ENCODE data around the gene NANOS2.
"Not testable (repeated sequence)": the region's sequence is repeated elsewhere in the genome, so short reads cannot be mapped to it uniquely, and the experiment has no call there.

NANOS2 gene

DNA sequence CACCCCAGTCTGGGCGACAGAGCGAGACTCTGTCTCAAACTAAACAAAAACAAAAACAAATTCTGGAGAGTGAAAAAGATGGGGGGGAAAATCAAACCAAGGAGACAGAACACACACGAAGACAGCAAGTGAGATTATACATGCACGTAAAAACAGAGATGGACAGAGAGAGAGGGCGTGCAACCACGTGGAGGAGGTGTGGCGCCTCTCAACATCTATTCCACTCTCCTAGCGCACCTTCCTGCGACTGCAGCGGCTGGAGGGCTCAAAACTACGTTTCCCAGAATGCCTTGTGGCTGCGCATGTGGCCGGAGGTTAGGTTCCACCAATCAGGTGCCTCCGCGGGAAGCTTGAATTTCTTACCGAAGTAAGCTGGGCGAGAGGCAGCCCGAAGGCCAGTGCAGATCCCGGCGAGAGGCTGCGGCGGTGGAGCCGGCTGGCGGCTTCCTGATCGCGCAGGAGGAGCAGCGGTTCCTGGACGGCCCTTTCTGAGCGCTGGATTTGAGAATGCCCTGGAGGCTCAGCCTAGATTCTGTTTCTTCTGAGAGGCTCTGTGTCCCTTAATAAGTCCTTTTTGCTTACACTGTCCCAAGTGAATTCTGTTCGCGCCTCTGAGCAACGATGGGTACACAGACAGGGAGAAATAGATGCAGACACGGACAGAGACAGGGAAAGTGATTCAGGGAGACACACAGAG, 13.1 kb upstream of the NANOS2 start:
- DNase-seq: peak; percentile 73 to 89 (median 86)

DNA sequence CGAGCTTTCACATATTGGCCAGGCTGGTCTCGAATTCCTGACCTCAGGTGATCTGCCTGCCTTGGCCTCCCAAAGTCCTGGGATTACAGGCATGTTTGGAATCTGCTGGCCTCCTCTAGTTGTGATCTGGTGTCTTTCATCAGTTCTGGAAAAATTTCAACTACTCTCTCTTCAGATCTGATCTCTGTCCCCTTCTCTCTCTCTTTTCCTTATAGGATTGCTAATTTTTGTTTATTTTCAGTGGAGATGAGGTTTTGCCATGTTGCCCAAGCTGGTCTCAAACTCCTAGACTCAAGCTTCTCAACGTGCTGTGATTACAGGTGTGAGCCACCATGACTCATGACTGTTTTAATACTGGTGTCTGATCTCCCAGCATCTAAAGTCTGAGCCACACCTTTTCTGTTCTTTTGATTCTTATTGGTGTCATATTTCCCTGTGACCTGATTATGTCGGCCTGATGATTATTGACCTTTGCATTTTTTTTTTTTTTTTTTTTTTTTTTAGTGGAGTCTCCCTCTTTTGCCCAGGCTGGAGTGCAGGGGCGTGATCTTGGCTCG, 10.4 kb upstream of the NANOS2 start:
- no peak for DNase-seq

DNA sequence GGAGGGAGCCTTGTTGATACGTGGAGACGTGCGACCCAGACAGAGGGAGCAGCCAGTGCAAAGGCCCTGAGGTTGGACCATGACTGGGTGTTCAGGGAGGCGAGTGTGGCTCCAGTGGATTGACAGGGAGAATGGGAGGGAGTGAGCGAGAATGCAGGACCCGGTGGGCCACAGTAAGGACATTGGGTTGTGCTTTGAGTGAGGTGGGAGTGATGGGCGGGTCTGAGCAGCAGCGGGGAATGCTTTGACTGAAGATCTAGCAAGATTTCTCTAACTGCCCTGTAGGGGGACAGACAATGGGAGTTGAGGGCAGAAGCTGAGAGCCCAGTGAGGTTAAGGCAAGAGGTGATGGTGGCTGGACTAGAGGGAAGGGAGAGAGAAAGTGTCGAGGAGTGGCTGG, 7.7 kb upstream of the NANOS2 start:
- no peak for DNase-seq

DNA sequence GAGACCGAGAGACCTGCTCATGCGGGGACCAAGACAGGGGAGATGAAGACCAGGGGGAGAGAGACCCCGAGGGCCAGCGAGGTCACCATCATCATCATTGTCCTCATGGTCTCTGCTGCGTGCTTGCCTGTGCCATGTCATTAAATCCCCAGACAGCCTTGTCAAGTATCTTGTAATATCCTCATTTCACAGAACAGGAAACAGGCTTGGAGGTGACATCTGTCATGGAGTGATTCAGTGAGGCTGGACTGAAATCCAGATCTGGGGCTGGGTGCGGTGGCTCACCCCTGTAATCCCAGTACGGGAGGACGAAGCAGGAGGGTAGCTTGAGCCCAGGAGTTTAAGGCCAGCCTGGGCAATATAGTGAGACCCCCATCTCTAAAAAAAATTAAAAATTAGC, 5.9 kb upstream of the NANOS2 start:
- DNase-seq: no peak

DNA sequence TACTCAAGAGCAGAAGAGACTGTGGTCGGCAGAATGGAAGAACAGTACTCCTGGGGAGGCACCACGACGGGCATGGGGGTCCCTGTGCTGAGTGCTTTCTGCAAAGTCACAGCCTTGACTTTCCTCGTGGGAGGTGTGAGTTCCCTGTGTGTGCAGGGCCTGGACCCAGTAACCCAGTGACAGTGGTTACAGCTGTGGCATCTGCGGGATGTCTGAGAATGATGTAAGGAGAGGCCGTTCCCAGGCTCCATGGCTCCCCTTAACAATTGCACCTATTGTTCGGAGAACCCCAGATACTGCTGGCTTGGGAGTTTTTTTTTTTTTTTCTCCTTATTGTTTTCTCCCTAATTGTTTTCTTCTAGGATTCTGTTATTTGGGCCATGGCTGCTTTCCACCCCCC, 5.1 kb upstream of the NANOS2 start:
- DNase-seq: no peak

DNA sequence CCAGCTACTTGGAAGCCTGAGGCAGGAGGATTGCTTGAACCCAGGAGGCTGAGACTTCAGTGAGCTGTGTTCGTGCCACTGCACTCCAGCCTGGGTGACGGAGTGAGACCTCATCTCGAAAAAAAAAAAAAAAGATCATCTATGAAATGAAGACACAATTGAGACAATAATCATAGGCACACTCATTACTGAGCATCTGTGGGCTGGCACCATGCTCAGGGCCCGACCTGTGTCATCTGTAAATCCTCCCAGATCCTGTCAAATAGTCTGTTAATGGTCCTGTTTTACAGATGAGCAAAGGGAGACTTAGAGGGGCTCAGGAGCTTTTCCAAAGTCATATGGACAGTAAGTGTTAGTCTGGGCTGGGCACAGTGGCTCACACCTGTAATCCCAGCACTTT, 4.1 kb upstream of the NANOS2 start:
- no peak for DNase-seq

DNA sequence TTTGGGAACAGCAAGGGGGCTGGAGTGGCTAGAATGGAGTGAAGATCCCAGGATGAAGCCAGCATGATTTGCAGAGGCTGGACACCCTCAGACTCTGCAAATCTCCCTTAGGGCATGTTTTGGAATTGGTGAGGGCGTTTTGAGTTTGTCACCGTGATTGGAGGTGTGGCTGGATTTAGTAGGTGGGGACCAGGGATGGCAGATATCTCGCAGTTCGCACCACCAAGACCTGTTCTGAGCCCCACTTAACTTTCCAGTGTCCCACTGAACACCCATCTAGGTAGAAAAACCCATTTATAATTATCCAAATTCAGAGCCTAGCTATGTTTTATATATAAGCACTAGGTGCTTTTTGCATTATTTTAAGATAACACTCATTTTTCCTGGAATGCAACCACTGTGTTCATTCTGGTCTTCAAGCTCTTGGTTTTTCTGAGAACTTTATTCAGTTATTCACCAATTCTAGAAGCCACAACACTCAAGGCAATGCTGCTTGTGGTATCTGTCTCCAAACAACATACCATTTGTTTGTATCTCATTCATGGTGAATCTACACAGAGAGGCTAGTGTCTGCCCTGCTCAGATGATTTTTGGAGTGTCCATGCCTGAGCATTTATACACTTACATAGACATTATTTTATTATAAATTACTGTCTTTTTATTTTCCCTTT, 3.0 kb upstream of the NANOS2 start:
- no peak for DNase-seq

DNA sequence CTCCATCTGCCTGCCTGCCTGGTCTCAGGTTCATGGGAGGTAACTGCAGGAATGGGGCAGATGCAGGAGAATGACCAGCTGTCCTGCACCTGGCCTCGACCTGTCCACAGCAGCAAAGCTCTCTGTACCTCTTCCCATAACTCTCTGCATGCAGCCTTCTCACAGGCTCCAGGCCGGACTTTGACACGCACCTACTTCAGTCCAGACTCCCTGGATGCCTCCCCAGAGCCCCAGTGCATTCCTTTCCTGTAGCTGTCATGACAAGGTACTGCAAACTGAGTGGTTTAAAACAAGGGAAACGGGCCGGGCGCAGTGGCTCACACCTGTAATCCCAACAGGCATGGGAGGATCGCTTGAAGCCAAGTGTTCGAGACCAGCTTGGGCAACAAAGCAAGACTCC, 3.3 kb downstream of the NANOS2 start:
- no peak for DNase-seq

DNA sequence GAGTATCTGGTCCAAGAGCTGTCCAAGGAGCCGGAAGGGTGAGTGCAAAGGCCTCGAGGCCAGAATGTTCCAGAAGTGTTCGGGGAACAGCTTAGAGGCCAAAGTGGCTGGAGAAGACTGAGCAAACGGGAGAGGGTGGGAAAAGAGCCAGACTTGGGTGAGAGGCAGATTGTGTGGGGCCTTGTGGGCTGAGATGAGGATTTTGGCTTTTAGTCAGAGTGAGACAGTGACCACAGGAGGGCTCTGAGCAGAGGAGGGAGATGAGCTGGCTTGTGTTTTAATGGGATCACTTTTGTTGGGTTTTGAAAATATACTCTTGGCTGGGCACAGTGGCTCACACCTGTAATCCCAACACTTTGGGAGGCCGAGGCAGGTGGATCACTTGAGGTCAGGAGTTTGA, 5.6 kb downstream of the NANOS2 start:
- DNase-seq: no peak

DNA sequence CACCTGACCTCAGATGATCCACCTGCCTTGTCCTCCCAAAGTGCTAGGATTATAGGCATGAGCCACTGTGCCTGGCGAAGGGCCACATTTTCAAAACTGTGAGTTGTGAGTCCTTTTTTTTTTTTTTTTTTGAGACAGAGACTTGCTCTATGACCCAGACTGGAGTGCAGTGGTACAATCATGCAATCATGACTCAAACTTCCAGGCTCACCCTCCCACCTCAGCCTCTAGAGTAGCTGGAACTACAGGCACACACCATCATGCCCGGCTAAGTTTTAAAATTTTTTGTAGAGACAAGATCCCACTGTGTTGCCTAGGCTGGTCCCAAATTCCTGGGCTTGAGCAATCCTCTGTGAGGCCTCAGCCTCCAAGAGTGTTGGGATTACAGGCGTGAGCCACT, 8.4 kb downstream of the NANOS2 start:
- DNase-seq: no peak

DNA sequence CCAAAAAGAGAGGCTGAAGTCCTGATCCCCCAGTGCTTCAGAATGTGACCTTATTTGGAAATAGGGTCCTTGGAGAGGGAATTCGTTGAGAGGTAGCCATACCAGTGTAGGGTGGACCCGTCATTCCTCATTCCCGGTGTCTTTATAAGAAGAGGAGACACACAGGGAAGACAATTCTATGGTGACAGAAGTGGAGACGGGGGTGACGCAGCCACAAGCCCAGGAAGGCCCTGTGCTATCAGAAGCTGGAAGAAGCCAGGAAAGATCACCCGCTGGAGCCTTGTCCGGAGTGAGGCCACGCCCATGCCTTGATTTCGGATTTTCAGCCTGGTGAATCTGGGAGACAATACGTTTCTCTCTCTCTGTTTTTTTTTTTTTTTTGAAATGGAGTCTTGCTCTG, 9.6 kb downstream of the NANOS2 start:
- no peak for DNase-seq

DNA sequence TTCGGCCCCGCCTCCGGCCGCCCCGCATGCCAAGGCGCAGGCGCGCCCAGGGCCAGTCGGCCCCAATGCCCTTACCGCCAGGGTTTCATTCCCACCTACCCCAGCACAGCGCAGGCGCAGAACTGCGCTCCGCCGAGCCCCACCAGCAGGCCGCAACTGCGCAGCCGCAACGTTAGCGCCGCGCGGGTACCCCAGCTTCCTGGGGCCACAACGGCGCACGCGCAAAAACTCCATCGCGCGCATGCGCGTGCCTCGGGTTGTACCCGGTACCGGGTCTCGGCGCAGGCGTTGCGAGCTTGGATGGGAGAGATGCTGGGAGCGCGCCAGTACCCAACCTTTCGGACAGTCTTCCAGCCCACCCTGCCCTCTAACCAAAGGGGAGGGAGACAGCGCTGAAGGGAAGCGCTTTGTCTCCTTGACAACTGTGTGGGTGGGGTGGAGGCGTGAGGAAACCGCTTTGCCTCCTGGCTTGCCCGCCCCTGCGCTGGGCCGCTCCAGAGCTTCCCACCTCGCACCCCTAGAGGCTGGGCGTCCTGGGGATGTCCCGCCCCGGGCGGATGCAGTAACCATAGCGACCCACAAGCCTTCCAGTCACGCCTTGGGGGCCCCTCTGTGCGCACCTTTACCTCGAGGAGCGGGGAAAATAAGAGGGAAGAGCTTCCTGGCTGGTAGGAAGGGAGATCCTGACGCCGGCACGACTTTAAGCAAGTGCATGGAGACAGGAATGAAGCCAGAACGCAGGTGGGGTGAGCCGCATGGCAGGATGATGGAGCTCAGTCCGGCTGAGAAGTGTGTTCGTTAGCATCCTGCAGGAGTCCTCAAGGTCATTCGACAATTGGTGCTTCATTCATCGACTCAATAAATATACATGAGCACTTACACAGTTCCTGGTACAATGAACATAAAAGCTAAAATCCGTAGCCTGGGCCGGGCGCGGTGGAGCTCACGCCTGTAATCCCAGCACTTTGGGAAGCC, 11.6 kb downstream of the NANOS2 start:
- peak; percentile 97 to 99 (median 98) for DNase-seq

DNA sequence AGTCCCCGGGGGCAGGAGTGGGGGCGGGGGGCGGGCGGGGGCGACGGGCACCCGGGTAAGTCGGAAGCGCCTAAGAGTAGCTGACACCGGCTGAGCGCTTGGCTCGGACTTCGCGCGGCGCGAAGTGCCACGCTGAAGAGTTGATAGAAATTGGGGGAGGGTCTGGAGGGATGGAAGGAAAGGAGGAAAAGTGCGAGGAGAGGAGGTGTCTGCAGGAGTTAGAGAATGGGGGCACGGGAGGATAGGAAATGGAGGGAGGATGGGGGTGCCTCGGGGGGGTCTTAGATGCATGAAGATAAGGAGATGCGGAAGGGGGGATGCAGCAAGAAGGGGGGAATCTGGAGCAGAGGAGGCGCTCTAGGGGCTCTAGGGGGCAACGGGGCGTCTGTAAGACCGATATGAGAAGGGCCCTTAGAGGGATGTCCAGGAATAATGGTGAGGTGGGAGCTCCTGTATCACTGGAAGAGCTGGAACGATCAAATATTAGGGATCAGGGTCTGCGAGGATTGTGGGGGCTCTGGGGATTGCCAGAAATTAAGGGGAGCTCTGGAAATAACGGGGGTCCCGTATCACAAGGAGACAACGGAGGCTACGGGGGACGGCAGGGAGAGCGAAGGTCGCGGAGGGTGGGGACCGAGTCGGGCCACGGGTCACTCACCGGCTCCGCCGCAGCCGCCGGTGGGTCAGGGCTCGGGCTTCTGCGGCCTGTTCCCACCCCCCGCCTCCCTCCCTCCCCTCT, 12.5 kb downstream of the NANOS2 start, which contains the start of gene MYPOP:
Gene MYPOP, minus strand, starts transcription at position 702 of the 739 bp plus-strand sequence. CDS start 840 bp downstream, outside the sequence.
- peak in 1 of 6 experiments; percentile 48 for DNase-seq

DNA sequence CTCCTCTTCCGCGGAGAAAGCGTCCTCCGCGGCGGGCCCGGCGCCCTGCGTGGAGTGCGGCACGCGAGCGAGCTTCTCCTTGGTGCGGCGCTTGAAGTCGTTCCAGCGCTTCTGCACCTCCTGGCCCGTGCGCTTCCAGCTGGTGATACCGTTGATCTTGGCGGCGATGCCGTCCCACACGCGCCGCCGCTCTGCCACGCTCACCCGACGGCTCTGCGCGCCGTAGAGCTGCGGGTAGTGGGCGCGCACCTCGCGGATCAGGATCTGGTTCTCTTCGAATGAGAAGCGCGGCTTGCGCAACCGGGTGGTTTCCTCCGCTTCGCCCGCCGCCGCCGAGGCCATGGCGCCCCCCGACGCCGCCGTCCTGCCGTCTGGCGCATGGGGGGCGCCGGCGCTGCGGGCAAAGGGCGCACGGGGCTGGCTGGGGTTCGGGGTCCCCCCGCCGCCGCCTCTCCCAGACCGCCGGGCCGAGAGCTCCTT, 13.1 kb downstream of the NANOS2 start:
- DNase-seq: peak in 5 of 6 experiments; percentile 9 to 37 (median 17)

DNA sequence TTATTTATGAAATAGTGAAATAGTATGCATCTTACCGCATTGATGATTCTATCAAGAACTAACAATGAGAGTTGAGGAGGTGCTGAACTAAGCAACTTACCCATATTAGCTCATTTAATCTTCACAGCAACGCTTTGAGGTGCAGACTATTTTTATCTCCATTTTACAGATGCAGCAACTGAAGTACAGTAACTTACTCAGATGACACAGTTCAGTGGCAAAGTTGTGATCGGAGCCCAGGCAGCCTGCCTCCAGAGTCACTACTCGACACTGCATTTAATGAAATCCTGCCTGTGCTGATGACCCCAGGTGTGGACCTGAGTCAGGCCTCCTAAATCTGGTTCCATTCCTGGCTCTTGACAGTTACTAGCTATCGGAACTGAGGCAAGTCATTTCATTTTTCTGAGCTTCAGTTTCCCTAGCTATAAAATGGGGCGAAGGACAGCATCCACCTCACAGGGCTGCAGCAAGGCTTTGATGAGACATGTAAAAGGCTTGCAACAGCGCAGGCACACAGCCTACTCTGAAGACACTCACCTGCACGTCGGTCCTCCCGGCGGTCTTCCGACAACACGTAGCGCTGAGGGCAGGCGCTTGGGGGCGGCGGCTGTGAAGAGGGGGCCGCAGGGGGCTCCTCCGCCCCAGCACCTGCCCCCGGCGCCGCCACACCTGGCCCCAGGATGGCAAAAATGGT, 13.7 kb downstream of the NANOS2 start:
- DNase-seq: no peak

DNA sequence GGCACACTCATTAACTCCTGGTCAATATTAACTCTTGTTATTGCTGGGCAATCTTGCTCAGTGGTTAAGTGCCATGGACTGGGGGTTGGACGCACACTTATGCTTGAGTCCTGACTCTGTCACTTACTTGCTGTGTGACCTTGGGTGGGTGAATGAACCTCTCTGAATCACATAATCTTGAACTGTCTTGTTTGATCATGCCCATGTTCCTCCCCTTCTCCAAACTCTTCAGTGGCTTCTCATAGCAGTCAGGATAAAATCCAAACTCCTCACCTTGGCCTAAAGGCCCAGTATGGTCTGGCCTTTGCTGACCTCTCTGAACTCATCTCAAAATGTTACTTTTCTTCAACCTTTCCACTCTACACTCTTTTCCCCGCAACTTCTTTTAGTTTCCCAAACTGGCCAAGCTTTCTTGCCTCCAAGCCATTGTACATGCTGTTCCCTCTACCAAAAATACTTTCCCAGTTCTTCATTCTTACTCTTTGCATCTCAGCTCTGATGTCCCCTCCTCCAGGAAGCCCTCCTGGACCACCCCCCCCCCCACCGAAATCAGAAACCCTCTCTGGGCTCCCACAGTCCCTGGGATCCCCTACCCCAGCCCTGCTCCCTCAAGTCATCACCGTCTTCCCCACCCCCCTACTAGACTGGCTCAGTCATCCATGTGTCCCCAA, 14.5 kb downstream of the NANOS2 start:
- DNase-seq: no peak

DNA sequence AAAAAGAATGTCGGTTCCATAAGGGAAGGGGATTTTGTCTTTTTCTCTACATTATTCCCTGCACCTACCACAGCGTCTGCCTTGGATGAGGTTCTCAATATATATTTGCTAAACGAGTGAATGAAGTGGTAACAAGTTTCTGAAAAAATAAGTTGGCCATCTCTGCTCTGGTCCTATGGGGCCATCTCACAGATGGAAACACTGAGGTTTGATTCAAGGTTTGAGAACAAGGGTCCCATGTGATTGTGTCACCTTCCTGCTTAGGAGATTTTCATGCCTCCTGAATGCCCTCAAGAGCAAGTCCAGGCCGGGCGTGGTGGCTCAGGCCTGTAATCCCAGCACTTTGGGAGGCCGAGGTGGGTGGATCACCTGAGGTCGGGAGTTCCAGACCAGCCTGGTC, 15.3 kb downstream of the NANOS2 start:
- no peak for DNase-seq

DNA sequence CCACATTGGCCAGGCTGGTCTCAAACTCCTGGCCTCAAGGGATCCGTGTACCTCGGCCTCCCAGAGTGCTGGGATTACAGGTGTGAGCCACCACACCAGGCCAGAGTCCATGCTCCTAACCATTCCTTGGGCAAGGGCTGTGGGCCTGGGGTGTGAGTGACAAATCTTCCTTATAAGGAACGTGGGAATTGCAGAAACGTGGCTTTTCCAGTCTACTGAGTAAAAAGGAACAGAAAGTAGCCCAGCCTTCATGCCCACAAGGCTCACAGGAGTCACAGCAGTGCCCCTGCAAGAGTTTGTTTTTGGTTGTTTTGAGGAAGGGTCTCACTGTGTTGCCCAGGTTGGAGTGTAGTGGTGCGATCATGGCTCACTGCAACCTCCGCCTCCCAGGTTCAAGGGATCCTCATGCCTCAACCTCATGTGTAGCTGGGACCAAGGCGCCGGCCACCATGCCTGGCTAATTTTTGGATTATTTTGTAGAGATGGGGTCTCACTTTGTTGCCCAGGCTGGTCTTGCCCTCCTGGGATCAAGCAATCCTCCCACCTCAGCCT, 17.2 kb downstream of the NANOS2 start:
- no peak for DNase-seq

DNA sequence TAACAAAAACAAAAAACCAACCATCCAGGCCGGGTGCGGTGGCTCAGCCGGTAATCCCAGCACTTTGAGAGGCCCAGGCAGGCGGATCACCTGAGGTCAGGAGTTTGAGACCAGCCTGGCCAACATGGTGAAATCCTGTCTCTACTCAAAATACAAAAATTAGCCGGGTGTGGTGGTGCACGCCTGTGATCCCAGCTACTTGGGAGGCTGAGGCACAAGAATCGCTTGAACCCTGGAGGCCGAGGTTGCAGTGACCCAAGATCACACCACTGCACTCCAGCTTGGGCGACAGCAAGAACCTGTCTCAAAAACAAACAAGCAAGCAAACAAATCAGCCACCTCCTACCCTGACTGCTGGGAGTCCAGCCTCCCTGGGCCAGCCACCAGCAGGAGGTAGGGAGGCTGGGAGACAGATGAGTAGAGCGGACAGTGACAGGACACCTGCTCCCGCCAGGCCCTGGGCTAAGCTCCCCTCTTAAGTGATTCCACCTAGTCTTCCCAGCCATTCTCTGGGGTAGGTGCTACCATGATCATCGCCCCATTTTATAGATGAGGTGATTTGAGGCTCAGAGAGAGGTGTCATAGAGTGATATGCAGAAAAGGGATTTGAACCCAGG, 18.5 kb downstream of the NANOS2 start:
- not testable (repeated sequence) for DNase-seq

DNA sequence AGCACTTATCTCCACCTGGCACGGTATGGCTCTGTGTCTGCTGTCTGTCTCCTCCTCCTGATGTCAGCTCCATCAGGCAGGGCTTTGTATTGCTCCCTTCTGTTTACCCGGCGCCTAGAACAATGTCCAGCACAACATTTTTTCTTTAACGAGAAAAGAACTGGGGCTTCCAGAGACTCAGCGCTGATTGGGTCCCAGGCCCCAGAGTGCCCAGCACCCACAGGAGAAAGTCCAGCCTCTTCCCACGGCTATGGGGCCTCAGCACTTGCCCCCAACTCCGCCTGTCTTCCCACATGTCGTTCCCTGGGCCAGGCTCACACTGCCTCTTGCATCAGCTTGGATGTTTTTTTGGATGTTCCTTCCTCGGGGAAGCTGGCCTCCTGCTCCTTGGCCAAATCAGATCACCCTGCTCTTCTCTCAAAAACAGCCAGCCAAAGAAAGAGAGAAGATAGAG, 19.0 kb downstream of the NANOS2 start:
- no peak for DNase-seq
